Measurements from ENCODE around the gene GPR119.
"Not testable (repeated sequence)": the region's sequence is repeated elsewhere in the genome, so short reads cannot be mapped to it uniquely, and the experiment has no call there.

The GPR119 gene

GRCh38 chrX:130385520-130385919 is at the start of gene GPR119:
TSS of gene GPR119 (minus strand) at chrX:130385674. CDS start at chrX:130385447, 227 bp downstream.
- Histone ChIP-seq H3K27me3 (ENCODE audit: insufficient read depth, low read depth, severe bottlenecking) (no peaks in the 10 kb centered on the region), H3K9me3 (ENCODE audit: severe bottlenecking) (no peaks in the 10 kb centered on the region), H3K27ac (no peak within 1 kb of the TSS), H3K4me3 (ENCODE audit: low read depth, low read length) (no peak within 1 kb of the TSS), H3K36me3 (no peaks in the 10 kb centered on the region)
- TF ChIP-seq CTCF (IDR thresholded peaks at IDR 0.05; ENCODE audit: low read depth, low read length) = no peak
- DNase-seq = no peak

- H3K36me3 ChIP-seq; H3K9me3 ChIP-seq (ENCODE audit: severe bottlenecking): not testable (repeated sequence)
Observed at GRCh38 chrX:130429236-130429635, 43.8 kb upstream of the GPR119 start.

GRCh38 chrX:130426531-130426930 is 41.1 kb upstream of the GPR119 start:
- no peak for TF ChIP-seq CTCF (IDR thresholded peaks at IDR 0.05; ENCODE audit: low read depth, low read length)
- DNase-seq = no peak
- Histone ChIP-seq H3K9me3 (ENCODE audit: severe bottlenecking) (peaks cover 3% of the 10 kb centered on the region), H3K27me3 (ENCODE audit: insufficient read depth, low read depth, severe bottlenecking) (peaks cover 4% of the 10 kb centered on the region), H3K36me3 (no peaks in the 10 kb centered on the region), H3K27ac (peak overlapping the region; percentile 72), H3K4me3 (ENCODE audit: low read depth, low read length) (no peak overlapping the region)

More at GRCh38 chrX:130429236-130429635, 43.8 kb upstream of the GPR119 start:
- not testable (repeated sequence) for H3K27me3 ChIP-seq (ENCODE audit: insufficient read depth, low read depth, severe bottlenecking); H3K27ac ChIP-seq; DNase-seq; H3K4me3 ChIP-seq (ENCODE audit: low read depth, low read length)

- DNase-seq = no peak
- TF ChIP-seq CTCF (IDR thresholded peaks at IDR 0.05; ENCODE audit: low read depth, low read length) = no peak
Observed at GRCh38 chrX:130419263-130419662, 33.8 kb upstream of the GPR119 start.

DNA sequence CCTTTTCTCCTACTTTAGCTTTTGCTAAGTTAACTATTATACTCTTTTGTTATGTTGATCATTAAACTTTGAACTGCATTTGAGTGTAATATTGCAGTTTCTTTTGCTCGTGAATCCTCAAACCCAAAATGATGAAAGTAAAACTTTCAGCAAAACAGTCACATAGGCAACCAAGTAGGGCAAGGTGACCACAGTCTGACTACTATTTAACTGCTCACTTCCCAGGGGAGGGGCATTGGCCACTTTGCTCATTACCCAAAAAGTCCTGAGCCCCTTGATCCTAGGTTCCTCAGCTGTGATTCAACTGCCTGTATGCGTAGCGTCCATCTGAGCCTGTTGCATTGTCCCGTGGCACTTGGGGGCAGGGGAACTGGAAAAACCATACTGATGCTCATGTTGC is 33.3 kb upstream of the GPR119 start:
- no peaks in the 10 kb centered on the region; the same call in 1 of the 2 replicates for H3K36me3 ChIP-seq
- H3K27ac ChIP-seq = no peak overlapping the region
- H3K27me3 ChIP-seq (ENCODE audit: insufficient read depth, low read depth, severe bottlenecking) = peaks cover 8% of the 10 kb centered on the region
- DNase-seq = no peak
- TF ChIP-seq CTCF (IDR thresholded peaks at IDR 0.05; ENCODE audit: low read depth, low read length) = no peak
- H3K9me3 ChIP-seq (ENCODE audit: severe bottlenecking) = no peaks in the 10 kb centered on the region
- no peak overlapping the region for H3K4me3 ChIP-seq (ENCODE audit: low read depth, low read length)

More at GRCh38 chrX:130419263-130419662, 33.8 kb upstream of the GPR119 start:
- Histone ChIP-seq H3K4me3 (ENCODE audit: low read depth, low read length) (no peak overlapping the region), H3K27me3 (ENCODE audit: insufficient read depth, low read depth, severe bottlenecking) (peaks cover 8% of the 10 kb centered on the region), H3K9me3 (ENCODE audit: severe bottlenecking) (no peaks in the 10 kb centered on the region), H3K36me3 (no peaks in the 10 kb centered on the region; the same call in 1 of the 2 replicates), H3K27ac (no peak overlapping the region)

- peaks cover 8% of the 10 kb centered on the region for H3K27me3 ChIP-seq (ENCODE audit: insufficient read depth, low read depth, severe bottlenecking)
- H3K4me3 ChIP-seq (ENCODE audit: low read depth, low read length) = no peak overlapping the region
- no peaks in the 10 kb centered on the region for H3K9me3 ChIP-seq (ENCODE audit: severe bottlenecking)
- H3K36me3 ChIP-seq = no peaks in the 10 kb centered on the region; the same call in none of the 2 replicates
- no peak overlapping the region for H3K27ac ChIP-seq
- no peak for DNase-seq
- TF ChIP-seq CTCF (IDR thresholded peaks at IDR 0.05; ENCODE audit: low read depth, low read length) = no peak
Observed at GRCh38 chrX:130418066-130418465, 32.6 kb upstream of the GPR119 start.

All from WERI-Rb-1 (cell line).